IPS DF 4.7 (cell line): ENCODE measurements around the gene GRB7.
A peak's percentile ranks its signal among the peaks of the same experiment; 100 is the strongest.
"Not testable (repeated sequence)": the region's sequence is repeated elsewhere in the genome, so short reads cannot be mapped to it uniquely, and the experiment has no call there.

Experiments used
- DNase-seq: peaks from one replicate; pipeline ENCODE4 v3.0.0-alpha.2; 2013; ENCODE audit warnings: low spot score; ENCODE audit errors: extremely low read depth

The GRB7 gene

GRCh38 chr17:39737760-39738567 lies at the start of gene GRB7:
TSS of gene GRB7 (plus strand) at chr17:39737938. CDS start at chr17:39742302, 4,364 bp downstream.
- no peak for DNase-seq

GRCh38 chr17:39688475-39688835 lies 49.3 kb upstream of the GRB7 start:
- DNase-seq: no peak

- peak; percentile 90 for DNase-seq
These were observed 48.8 kb upstream of the GRB7 start for GRCh38 chr17:39688945-39689344.

- no peak for DNase-seq
These were observed 43.1 kb upstream of the GRB7 start for GRCh38 chr17:39694593-39694992.

- no peak for DNase-seq
These were observed 42.7 kb upstream of the GRB7 start for GRCh38 chr17:39695089-39695474.

GRCh38 chr17:39696731-39697130 lies 41.0 kb upstream of the GRB7 start:
- no peak for DNase-seq

- DNase-seq: no peak
These were observed 39.8 kb upstream of the GRB7 start for GRCh38 chr17:39697961-39698360.

GRCh38 chr17:39699157-39699817 lies 38.5 kb upstream of the GRB7 start:
- not testable (repeated sequence) for DNase-seq

- no peak for DNase-seq
These were observed 38.0 kb upstream of the GRB7 start, which contains the start of gene ERBB2 for GRCh38 chr17:39699818-39700147. TSS of gene ERBB2 (plus strand) at chr17:39700064. CDS start at chr17:39700239, 175 bp downstream.

- DNase-seq: no peak
These were observed 37.4 kb upstream of the GRB7 start for GRCh38 chr17:39700148-39700987.

GRCh38 chr17:39701012-39701783 lies 36.5 kb upstream of the GRB7 start:
- DNase-seq: no peak

- no peak for DNase-seq
These were observed 35.8 kb upstream of the GRB7 start for GRCh38 chr17:39701784-39702422.

GRCh38 chr17:39702901-39703893 lies 34.5 kb upstream of the GRB7 start:
- no peak for DNase-seq

GRCh38 chr17:39703913-39704312 lies 33.8 kb upstream of the GRB7 start:
- no peak for DNase-seq

- DNase-seq: no peak
These were observed 32.8 kb upstream of the GRB7 start for GRCh38 chr17:39704821-39705551.

GRCh38 chr17:39705786-39706348 lies 31.9 kb upstream of the GRB7 start:
- no peak for DNase-seq

GRCh38 chr17:39706383-39706782 lies 31.4 kb upstream of the GRB7 start:
- no peak for DNase-seq

- DNase-seq: no peak
These were observed 30.8 kb upstream of the GRB7 start for GRCh38 chr17:39706921-39707337.
